Measurements from ENCODE around the gene ALG14. TPM values are rescaled to one million over a fixed set of nuclear protein-coding genes. Genes with fewer than 3 reads are reported as not detected.
"Not testable (repeated sequence)": the region's sequence is repeated elsewhere in the genome, so short reads cannot be mapped to it uniquely, and the experiment has no call there.

Gene ALG14
- total and polyA plus RNA-seq, 4 donors: 1.0 to 16.6 (median 1.9) TPM

DNA sequence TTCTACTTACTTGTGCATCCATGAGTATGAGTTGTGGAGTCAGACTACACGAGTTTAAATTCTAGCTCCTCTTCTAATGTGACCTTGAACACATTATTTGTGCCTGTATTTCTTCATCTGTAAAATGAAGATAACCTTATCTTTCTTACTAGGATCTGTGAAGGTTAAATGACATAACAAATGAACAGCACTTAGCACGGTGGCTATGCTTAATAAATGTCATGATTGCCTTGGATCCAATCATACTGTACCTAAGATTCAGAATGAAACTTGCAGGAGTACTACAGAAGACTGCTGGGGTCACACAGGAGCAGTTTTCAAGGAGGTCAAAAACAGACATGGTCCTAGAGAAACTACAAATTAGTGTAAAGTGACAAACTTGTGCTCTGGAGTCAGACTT is 22.2 kb upstream of the ALG14 start:
- TF ChIP-seq RAD21 (IDR thresholded peaks at IDR 0.05) (no peak), GABPA (IDR thresholded peaks at IDR 0.05 in 1 of 2, conservative IDR thresholded peaks at IDR 0.05 in 1 of 2) (no peak), EGR1 (IDR thresholded peaks at IDR 0.05; ENCODE audit: low read depth in 2 of 2) (no peak), HNF4A (conservative IDR thresholded peaks at IDR 0.05) (no peak), FOXA1 (IDR thresholded peaks at IDR 0.05) (no peak)
- TF ChIP-seq, protein P1, sequence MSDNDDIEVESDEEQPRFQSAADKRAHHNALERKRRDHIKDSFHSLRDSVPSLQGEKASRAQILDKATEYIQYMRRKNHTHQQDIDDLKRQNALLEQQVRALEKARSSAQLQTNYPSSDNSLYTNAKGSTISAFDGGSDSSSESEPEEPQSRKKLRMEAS (IDR thresholded peaks at IDR 0.05): no peak
- TF ChIP-seq, protein P2, sequence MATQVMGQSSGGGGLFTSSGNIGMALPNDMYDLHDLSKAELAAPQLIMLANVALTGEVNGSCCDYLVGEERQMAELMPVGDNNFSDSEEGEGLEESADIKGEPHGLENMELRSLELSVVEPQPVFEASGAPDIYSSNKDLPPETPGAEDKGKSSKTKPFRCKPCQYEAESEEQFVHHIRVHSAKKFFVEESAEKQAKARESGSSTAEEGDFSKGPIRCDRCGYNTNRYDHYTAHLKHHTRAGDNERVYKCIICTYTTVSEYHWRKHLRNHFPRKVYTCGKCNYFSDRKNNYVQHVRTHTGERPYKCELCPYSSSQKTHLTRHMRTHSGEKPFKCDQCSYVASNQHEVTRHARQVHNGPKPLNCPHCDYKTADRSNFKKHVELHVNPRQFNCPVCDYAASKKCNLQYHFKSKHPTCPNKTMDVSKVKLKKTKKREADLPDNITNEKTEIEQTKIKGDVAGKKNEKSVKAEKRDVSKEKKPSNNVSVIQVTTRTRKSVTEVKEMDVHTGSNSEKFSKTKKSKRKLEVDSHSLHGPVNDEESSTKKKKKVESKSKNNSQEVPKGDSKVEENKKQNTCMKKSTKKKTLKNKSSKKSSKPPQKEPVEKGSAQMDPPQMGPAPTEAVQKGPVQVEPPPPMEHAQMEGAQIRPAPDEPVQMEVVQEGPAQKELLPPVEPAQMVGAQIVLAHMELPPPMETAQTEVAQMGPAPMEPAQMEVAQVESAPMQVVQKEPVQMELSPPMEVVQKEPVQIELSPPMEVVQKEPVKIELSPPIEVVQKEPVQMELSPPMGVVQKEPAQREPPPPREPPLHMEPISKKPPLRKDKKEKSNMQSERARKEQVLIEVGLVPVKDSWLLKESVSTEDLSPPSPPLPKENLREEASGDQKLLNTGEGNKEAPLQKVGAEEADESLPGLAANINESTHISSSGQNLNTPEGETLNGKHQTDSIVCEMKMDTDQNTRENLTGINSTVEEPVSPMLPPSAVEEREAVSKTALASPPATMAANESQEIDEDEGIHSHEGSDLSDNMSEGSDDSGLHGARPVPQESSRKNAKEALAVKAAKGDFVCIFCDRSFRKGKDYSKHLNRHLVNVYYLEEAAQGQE (IDR thresholded peaks at IDR 0.05): no peak
- no peaks in the 10 kb centered on the region for H3K27me3 ChIP-seq (ENCODE audit: control insufficient read depth in 4 of 4, insufficient read depth in 4 of 4, low read length in 3 of 4)
- no peak overlapping the region for H3K27ac ChIP-seq (ENCODE audit: low read depth in 1 of 2, low read length in 2 of 2)
- peaks cover 0 to 12% (median 10%) of the 10 kb centered on the region in 4 donors for H3K4me1 ChIP-seq (ENCODE audit: control insufficient read depth in 4 of 4, insufficient read depth in 4 of 4, low read length in 3 of 4)
- H3K9me3 ChIP-seq (ENCODE audit: control insufficient read depth in 4 of 4, low read length in 3 of 4): no peaks in the 10 kb centered on the region
- H3K9ac ChIP-seq (ENCODE audit: low read depth in 1 of 2, low read length in 2 of 2): no peak overlapping the region
- DNase-seq (ENCODE audit: low spot score): no peak
- no peaks in the 10 kb centered on the region for H3K36me3 ChIP-seq (ENCODE audit: control insufficient read depth in 4 of 4, insufficient read depth in 3 of 4, low read depth in 1 of 4, low read length in 3 of 4)
- WGBS: 66% methylated on average over 2 of the region's 2 CpGs
- H3K4me3 ChIP-seq (ENCODE audit: low read depth in 1 of 3, low read length in 3 of 3): no peak overlapping the region

DNA sequence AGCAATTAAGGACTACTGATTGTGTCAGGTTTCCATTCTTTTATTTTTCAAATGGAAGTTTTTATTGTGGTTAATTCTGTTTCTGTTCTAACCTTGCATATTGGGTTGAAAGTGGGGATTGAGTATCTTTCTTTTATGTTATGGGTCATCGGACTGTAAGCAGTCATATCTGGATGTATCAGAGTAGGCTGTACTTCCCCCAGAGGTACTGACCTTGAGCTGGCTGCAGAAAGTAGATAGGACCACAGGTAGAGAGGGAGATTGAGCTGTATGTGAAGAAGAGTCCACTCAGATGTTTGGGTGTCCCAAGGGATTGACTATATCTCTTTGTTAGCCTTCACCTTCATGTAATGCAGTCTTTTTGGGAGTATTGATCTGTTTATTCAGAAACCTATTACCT is 20.5 kb upstream of the ALG14 start:
- Histone ChIP-seq H3K9ac (ENCODE audit: low read depth in 1 of 2, low read length in 2 of 2) (no peak overlapping the region), H3K4me3 (ENCODE audit: low read depth in 1 of 3, low read length in 3 of 3) (no peak overlapping the region), H3K4me1 (ENCODE audit: control insufficient read depth in 4 of 4, insufficient read depth in 4 of 4, low read length in 3 of 4) (peaks cover 0 to 12% (median 10%) of the 10 kb centered on the region in 4 donors), H3K9me3 (ENCODE audit: control insufficient read depth in 4 of 4, low read length in 3 of 4) (no peaks in the 10 kb centered on the region), H3K36me3 (ENCODE audit: control insufficient read depth in 4 of 4, insufficient read depth in 3 of 4, low read depth in 1 of 4, low read length in 3 of 4) (no peaks in the 10 kb centered on the region), H3K27me3 (ENCODE audit: control insufficient read depth in 4 of 4, insufficient read depth in 4 of 4, low read length in 3 of 4) (no peaks in the 10 kb centered on the region), H3K27ac (ENCODE audit: low read depth in 1 of 2, low read length in 2 of 2) (no peak overlapping the region)
- 5% methylated on average over 1 of the region's 1 CpG for WGBS
- no peak for DNase-seq (ENCODE audit: low spot score)
- TF ChIP-seq SP1 (IDR thresholded peaks at IDR 0.05): no peak
- TF ChIP-seq YY1 (IDR thresholded peaks at IDR 0.05): no peak
- TF ChIP-seq, protein P1 (IDR thresholded peaks at IDR 0.05): no peak
- TF ChIP-seq GABPA (IDR thresholded peaks at IDR 0.05 in 1 of 2, conservative IDR thresholded peaks at IDR 0.05 in 1 of 2): no peak
- TF ChIP-seq RXRA (IDR thresholded peaks at IDR 0.05): no peak
- TF ChIP-seq, protein P3, sequence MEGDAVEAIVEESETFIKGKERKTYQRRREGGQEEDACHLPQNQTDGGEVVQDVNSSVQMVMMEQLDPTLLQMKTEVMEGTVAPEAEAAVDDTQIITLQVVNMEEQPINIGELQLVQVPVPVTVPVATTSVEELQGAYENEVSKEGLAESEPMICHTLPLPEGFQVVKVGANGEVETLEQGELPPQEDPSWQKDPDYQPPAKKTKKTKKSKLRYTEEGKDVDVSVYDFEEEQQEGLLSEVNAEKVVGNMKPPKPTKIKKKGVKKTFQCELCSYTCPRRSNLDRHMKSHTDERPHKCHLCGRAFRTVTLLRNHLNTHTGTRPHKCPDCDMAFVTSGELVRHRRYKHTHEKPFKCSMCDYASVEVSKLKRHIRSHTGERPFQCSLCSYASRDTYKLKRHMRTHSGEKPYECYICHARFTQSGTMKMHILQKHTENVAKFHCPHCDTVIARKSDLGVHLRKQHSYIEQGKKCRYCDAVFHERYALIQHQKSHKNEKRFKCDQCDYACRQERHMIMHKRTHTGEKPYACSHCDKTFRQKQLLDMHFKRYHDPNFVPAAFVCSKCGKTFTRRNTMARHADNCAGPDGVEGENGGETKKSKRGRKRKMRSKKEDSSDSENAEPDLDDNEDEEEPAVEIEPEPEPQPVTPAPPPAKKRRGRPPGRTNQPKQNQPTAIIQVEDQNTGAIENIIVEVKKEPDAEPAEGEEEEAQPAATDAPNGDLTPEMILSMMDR (IDR thresholded peaks at IDR 0.05; ENCODE audit: low read depth, low read length, missing input control): no peak
- no peak for TF ChIP-seq NR2F2 (IDR thresholded peaks at IDR 0.05)
- TF ChIP-seq HNF4G (IDR thresholded peaks at IDR 0.05): no peak
- TF ChIP-seq, protein P4, sequence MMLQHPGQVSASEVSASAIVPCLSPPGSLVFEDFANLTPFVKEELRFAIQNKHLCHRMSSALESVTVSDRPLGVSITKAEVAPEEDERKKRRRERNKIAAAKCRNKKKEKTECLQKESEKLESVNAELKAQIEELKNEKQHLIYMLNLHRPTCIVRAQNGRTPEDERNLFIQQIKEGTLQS (IDR thresholded peaks at IDR 0.05): no peak

DNA sequence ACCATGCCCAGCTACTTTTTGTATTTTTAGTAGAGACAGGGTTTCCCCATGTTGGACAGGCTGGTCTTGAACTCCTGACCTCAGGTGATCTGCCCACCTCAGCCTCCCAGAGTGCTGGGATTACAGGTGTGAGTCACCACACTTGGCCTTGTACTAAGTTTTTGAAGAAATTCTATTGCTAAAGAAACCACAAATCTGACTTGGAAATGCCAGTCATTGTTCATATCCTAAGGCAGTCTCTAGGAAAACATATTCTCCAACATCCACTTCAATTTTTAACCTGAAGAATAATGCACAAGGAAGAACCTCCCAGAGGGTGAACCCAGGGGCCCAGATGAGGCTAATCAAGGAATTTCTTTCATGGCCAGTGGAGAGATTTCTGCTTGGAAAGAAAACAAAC is 20.1 kb upstream of the ALG14 start:
- not testable (repeated sequence) for H3K27ac ChIP-seq (ENCODE audit: low read depth in 1 of 2, low read length in 2 of 2); H3K9ac ChIP-seq (ENCODE audit: low read depth in 1 of 2, low read length in 2 of 2); H3K27me3 ChIP-seq (ENCODE audit: control insufficient read depth in 4 of 4, insufficient read depth in 4 of 4, low read length in 3 of 4); H3K9me3 ChIP-seq (ENCODE audit: control insufficient read depth in 4 of 4, low read length in 3 of 4); H3K4me3 ChIP-seq (ENCODE audit: low read depth in 1 of 3, low read length in 3 of 3); H3K36me3 ChIP-seq (ENCODE audit: control insufficient read depth in 4 of 4, insufficient read depth in 3 of 4, low read depth in 1 of 4, low read length in 3 of 4); DNase-seq (ENCODE audit: low spot score)
- peaks cover 0 to 12% (median 10%) of the 10 kb centered on the region in 4 donors for H3K4me1 ChIP-seq (ENCODE audit: control insufficient read depth in 4 of 4, insufficient read depth in 4 of 4, low read length in 3 of 4)

DNA sequence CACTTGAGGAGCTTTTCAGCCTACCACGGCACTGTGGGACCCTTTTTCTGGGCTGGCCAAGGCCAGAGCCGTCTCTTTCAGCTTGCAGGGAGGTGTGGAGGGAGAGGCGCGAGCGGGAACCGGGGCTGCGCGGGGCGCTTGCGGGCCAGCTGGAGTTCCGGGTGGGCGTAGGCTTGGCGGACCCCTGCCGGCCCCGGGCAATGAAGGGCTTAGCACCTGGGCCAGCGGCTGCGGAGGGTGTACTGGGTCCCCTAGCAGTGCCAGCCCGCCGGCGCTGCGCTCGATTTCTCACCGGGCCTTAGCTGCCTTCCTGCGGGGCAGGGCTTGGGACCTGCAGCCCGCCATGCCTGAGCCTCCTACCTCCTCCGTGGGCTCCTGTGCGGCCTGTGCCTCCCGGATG is 18.5 kb upstream of the ALG14 start:
- not testable (repeated sequence) for H3K27me3 ChIP-seq (ENCODE audit: control insufficient read depth in 4 of 4, insufficient read depth in 4 of 4, low read length in 3 of 4); H3K27ac ChIP-seq (ENCODE audit: low read depth in 1 of 2, low read length in 2 of 2); H3K9me3 ChIP-seq (ENCODE audit: control insufficient read depth in 4 of 4, low read length in 3 of 4); H3K4me3 ChIP-seq (ENCODE audit: low read depth in 1 of 3, low read length in 3 of 3); H3K9ac ChIP-seq (ENCODE audit: low read depth in 1 of 2, low read length in 2 of 2); H3K36me3 ChIP-seq (ENCODE audit: control insufficient read depth in 4 of 4, insufficient read depth in 3 of 4, low read depth in 1 of 4, low read length in 3 of 4); DNase-seq (ENCODE audit: low spot score)
- H3K4me1 ChIP-seq (ENCODE audit: control insufficient read depth in 4 of 4, insufficient read depth in 4 of 4, low read length in 3 of 4): peaks cover 0 to 12% (median 8%) of the 10 kb centered on the region in 4 donors
- WGBS: 88% methylated on average over 27 of the region's 28 CpGs
